Measurements from ENCODE around the gene CCDC88B.

CCDC88B gene

DNA sequence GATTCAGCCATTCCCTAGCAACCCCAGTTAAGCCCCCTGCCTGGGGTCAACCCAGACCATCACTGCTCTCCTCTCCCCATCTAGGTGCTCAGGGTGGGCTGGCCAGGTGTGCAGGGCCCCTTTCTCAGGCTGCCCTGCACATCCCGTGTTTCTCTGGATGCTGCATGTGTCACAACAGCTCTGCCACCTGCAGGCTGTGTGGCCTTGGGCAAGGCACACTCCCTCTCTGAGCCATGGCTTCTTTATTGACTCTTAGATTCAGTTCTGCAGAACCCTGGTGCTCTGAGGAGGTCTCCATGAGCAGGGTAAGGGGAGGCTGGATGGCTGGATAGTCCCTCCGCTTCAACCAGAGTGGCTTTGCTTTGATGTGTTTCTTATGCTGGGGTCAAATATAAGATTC, 43.6 kb downstream of the CCDC88B start:
- H3K9ac ChIP-seq (ENCODE audit: low read depth, low read length, poor library complexity, severe bottlenecking), result no peak overlapping the region
- TF ChIP-seq, protein P1, sequence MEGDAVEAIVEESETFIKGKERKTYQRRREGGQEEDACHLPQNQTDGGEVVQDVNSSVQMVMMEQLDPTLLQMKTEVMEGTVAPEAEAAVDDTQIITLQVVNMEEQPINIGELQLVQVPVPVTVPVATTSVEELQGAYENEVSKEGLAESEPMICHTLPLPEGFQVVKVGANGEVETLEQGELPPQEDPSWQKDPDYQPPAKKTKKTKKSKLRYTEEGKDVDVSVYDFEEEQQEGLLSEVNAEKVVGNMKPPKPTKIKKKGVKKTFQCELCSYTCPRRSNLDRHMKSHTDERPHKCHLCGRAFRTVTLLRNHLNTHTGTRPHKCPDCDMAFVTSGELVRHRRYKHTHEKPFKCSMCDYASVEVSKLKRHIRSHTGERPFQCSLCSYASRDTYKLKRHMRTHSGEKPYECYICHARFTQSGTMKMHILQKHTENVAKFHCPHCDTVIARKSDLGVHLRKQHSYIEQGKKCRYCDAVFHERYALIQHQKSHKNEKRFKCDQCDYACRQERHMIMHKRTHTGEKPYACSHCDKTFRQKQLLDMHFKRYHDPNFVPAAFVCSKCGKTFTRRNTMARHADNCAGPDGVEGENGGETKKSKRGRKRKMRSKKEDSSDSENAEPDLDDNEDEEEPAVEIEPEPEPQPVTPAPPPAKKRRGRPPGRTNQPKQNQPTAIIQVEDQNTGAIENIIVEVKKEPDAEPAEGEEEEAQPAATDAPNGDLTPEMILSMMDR (conservative IDR thresholded peaks at IDR 0.05; ENCODE audit: low read length), result no peak
- no peak for TF ChIP-seq EZH2phosphoT487 (IDR thresholded peaks at IDR 0.05; ENCODE audit: borderline replicate concordance)
- no peaks in the 10 kb centered on the region for H4K20me1 ChIP-seq (ENCODE audit: insufficient read depth, low read length, poor library complexity, severe bottlenecking)
- H3K4me1 ChIP-seq (ENCODE audit: insufficient read depth, low read length, poor library complexity, severe bottlenecking), result peaks cover 7% of the 10 kb centered on the region
- no peak overlapping the region for H2AFZ ChIP-seq (ENCODE audit: low read length)
- H3K9me2 ChIP-seq (replicated peaks; ENCODE audit: low read depth, low read length), result no peaks in the 10 kb centered on the region
- H3K4me2 ChIP-seq (ENCODE audit: low read depth, low read length, poor library complexity, severe bottlenecking), result no peak overlapping the region
- H3F3A ChIP-seq (ENCODE audit: low read depth), result no peaks in the 10 kb centered on the region
- no peak overlapping the region for H3K4me3 ChIP-seq (ENCODE audit: low read length, poor library complexity, severe bottlenecking)
- H3K27me3 ChIP-seq (ENCODE audit: insufficient read depth, low read length, poor library complexity, severe bottlenecking), result no peaks in the 10 kb centered on the region
- no peaks in the 10 kb centered on the region for H3K36me3 ChIP-seq (ENCODE audit: insufficient read depth, low read length)
- no peaks in the 10 kb centered on the region for H3K79me2 ChIP-seq (ENCODE audit: insufficient read depth, low read length)
- H3K9me3 ChIP-seq (ENCODE audit: insufficient read depth, low read depth, low read length), result no peaks in the 10 kb centered on the region

DNA sequence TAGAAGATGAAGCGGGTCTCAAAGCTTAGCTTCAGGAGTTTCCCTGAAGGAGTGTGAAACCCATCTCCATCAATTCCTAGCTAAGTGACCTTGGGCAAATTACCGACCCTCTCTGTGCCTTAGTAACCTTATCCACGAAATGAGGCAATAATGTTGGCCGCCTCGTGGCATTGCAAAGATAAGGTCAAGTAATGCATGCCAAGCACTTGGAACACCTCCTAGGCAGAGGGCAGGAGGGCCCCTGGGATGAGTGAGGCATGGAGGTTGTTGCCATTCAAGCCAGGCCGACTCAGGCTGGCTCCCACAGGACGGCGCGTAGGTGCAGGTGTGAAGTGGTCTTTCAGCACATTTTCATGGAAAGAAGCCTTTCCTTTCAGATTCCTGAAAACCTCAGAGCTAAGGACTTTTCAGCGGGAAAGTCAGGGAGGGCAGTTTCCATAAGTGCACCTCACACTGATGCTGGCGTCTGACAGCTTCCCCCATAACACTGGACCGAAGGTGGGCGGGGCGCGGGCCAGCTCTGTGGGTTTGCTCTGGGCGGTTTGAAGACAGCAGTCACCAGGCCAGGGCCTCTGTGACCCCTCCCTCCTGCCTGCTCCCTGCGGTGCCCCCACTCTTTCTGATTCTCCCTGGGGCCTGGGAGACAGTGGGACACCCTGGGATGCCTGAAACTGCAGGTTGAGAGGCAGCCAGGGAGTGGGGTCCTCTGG, 44.2 kb downstream of the CCDC88B start:
- Histone ChIP-seq H3K4me3 (ENCODE audit: low read length, poor library complexity, severe bottlenecking) (no peak overlapping the region), H3K9me2 (replicated peaks; ENCODE audit: low read depth, low read length) (no peaks in the 10 kb centered on the region), H3K4me2 (ENCODE audit: low read depth, low read length, poor library complexity, severe bottlenecking) (no peak overlapping the region), H3K36me3 (ENCODE audit: insufficient read depth, low read length) (no peaks in the 10 kb centered on the region), H3F3A (ENCODE audit: low read depth) (no peaks in the 10 kb centered on the region), H3K9ac (ENCODE audit: low read depth, low read length, poor library complexity, severe bottlenecking) (no peak overlapping the region), H3K4me1 (ENCODE audit: insufficient read depth, low read length, poor library complexity, severe bottlenecking) (peaks cover 7% of the 10 kb centered on the region), H3K79me2 (ENCODE audit: insufficient read depth, low read length) (no peaks in the 10 kb centered on the region), H4K20me1 (ENCODE audit: insufficient read depth, low read length, poor library complexity, severe bottlenecking) (no peaks in the 10 kb centered on the region), H2AFZ (ENCODE audit: low read length) (no peak overlapping the region), H3K27me3 (ENCODE audit: insufficient read depth, low read length, poor library complexity, severe bottlenecking) (no peaks in the 10 kb centered on the region), H3K9me3 (ENCODE audit: insufficient read depth, low read depth, low read length) (no peaks in the 10 kb centered on the region)
- TF ChIP-seq, protein P1 (conservative IDR thresholded peaks at IDR 0.05; ENCODE audit: low read length), result no peak
- TF ChIP-seq EZH2phosphoT487 (IDR thresholded peaks at IDR 0.05; ENCODE audit: borderline replicate concordance), result no peak

DNA sequence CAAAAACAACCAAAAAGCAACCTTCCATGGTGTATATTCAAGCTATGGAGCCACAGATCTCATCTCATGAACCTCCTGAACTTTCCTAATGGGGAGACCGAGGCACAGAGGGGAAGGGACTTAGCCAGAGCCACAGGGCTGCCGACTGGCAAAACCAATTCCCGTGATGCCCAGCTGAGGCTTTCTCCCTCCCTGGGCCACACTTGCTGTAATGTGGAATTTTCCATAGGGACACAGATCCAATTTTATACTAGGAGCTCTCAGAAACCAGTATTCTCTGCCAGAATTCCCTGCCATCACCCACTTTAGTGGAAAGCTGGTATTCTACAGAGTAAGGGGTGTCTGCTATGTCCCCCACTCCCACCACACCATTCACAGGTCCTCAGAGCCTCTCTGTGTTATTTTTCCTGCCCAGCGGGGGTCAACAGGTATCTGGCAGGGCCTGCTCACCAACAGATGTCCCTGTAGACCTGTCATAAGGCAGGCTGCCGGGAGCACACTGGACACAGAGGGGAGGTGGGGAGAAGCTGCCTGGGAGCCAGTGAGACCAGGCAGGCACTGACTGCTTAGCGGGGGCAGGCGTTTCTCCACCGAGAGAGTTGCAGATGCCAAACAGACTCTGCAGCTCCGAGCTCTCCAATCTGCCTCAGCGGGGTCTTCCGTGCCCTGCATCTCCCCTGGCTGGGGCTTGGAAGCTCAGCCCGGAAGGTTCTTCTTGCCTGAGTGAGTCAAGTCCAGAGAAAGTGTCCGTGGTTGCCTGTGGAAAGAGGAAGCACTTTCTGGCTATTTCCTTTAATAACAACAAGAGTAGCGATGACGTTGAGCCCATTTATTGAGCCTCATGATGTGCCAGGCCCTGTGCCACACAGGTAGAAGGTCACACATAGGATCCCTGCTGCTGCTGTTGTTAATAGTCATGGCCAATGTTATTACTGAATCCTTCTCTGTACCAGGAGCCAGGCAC, 45.3 kb downstream of the CCDC88B start:
- no peaks in the 10 kb centered on the region for H3K9me2 ChIP-seq (replicated peaks; ENCODE audit: low read depth, low read length)
- no peaks in the 10 kb centered on the region for H3K36me3 ChIP-seq (ENCODE audit: insufficient read depth, low read length)
- no peak overlapping the region for H3K4me3 ChIP-seq (ENCODE audit: low read length, poor library complexity, severe bottlenecking)
- H4K20me1 ChIP-seq (ENCODE audit: insufficient read depth, low read length, poor library complexity, severe bottlenecking), result no peaks in the 10 kb centered on the region
- H3F3A ChIP-seq (ENCODE audit: low read depth), result no peaks in the 10 kb centered on the region
- H3K9ac ChIP-seq (ENCODE audit: low read depth, low read length, poor library complexity, severe bottlenecking), result no peak overlapping the region
- H3K9me3 ChIP-seq (ENCODE audit: insufficient read depth, low read depth, low read length), result no peaks in the 10 kb centered on the region
- no peak for TF ChIP-seq EZH2phosphoT487 (IDR thresholded peaks at IDR 0.05; ENCODE audit: borderline replicate concordance)
- TF ChIP-seq, protein P1 (conservative IDR thresholded peaks at IDR 0.05; ENCODE audit: low read length), result no peak
- H2AFZ ChIP-seq (ENCODE audit: low read length), result no peak overlapping the region
- H3K4me1 ChIP-seq (ENCODE audit: insufficient read depth, low read length, poor library complexity, severe bottlenecking), result peaks cover 7% of the 10 kb centered on the region
- no peaks in the 10 kb centered on the region for H3K79me2 ChIP-seq (ENCODE audit: insufficient read depth, low read length)
- no peak overlapping the region for H3K4me2 ChIP-seq (ENCODE audit: low read depth, low read length, poor library complexity, severe bottlenecking)
- no peaks in the 10 kb centered on the region for H3K27me3 ChIP-seq (ENCODE audit: insufficient read depth, low read length, poor library complexity, severe bottlenecking)
